NCI-H2227 (cell line): ENCODE data around the gene COL9A3.

Experiments
- DNase-seq: peaks from one replicate; lab custom pipeline; 2025; ENCODE audit not compliant: unreplicated experiment; lab: John Stamatoyannopoulos, UW

Gene COL9A3

DNA sequence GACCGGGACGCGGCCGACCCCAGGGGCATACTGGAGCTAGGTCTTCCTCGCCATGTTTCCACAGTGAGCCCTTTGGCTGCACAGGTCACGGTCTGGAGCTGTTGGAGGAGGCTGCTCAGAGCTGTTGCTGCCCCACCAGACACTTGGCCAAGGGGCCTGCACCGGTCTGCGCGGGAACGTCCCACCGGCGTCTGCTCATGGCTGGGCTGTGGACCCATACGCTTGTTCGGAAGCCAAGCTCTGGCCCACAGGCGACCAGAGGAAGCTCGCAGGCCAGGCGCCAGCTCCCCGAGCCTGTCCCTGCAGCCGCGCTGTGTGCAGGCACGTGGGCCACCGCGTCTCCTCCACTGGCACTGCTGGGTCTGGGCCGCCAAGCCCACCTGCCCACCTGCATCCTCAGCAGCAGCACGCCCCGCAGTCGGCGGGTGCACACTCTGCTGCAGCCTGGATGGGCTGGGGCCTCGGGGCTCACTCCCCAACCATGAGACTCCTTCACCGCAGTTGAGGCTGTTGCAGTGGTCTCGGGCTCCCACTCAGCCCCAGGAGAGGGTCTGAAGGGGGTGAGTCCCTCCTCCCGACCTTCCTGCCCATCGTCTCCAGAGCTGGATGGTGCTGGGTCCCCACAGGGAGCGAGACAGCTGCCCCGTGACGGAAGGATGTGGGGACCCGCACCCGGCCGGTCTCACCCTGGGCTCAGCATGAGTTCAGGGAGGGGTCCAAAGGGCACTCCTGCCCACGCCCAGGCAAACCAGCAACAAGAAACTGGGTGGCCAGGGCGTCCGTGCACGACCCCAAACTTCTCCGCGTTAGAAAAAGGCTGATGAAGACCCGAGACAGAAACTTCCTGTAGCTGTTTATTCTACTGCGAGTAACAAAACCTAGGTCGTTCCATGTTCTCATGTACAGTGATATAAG lies 60.3 kb downstream of the COL9A3 start:
- no peak for DNase-seq

DNA sequence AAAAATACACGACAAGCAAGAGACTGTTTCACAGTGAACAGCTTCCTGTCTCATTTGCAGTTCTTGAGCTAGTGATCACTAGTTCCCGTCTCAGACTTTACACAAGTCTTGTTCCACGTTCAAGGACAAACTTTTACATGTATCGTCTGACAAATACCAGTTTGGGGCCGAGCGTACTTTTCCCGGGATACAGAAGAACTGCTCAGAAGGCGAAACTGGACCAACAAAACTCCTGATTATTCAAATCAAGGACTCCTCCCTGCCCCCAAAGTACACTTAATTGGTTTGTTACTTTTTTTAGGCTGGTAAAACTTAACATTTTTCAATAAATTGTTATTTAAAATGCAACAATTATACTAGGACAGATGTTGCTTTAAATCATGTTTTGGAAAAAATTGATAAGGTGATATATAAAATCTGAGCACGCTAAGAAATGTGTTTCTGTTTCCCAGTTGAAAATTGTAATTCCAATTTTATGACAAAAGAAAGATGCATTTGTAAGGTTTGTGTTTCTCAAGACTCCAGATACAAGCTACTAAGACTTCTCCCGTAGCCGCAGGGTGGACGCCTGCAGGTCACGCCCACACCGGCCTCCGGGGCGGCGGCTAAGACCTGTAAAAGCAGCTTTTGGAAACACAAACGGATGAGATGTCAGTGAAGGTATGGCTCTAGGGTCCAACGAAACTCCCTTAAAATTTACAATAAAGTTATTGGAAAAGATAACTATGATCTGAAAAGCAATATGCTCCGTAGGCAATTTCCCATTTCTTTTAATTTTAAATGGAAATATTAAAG lies 61.6 kb downstream of the COL9A3 start:
- DNase-seq = no peak

GRCh38 chr20:62879275-62880146 lies 62.7 kb downstream of the COL9A3 start:
- DNase-seq = no peak

GRCh38 chr20:62880147-62880934 lies 63.5 kb downstream of the COL9A3 start:
- no peak for DNase-seq

DNA sequence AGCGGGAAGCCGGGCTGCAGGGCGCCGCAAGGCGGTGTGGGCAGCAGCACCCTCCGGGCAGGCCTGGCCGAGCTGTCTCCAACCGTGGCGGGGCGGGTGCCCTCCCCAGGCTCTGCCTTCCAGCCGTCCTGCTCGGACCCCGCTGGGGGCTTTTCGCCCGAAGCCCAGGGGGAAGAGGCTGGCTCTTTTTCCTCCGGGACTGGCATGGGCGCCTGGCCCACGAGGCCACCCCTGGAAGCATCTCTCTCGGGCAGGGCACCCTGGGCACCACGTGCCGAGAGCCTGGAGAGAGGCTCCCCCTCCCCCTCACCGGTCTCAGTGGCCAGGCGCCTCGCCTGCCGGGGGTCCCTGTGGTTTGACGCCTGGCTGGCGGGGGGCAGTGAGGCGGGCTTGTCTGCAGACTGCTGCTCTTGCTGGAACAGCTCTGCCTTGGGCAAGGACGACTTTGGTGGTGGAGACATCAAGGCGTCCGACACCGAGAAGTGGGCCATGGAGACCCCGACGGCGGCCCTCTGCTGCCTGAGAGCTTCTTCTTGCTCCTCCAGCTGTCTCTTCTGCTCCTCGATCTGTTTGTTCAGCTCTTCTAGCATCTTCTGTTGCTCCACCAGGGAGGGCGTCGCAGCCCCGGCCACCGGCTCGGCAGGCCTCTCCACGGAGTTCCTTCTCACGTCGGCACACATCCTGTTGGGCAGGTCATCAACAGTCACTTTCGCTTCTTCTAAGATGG lies 64.2 kb downstream of the COL9A3 start:
- DNase-seq = no peak

- no peak for DNase-seq
These were observed 65.0 kb downstream of the COL9A3 start for GRCh38 chr20:62881662-62882395.

GRCh38 chr20:62882426-62882825 lies 65.6 kb downstream of the COL9A3 start:
- no peak for DNase-seq

- DNase-seq = no peak
These were observed 67.7 kb downstream of the COL9A3 start for GRCh38 chr20:62884556-62884955.

DNA sequence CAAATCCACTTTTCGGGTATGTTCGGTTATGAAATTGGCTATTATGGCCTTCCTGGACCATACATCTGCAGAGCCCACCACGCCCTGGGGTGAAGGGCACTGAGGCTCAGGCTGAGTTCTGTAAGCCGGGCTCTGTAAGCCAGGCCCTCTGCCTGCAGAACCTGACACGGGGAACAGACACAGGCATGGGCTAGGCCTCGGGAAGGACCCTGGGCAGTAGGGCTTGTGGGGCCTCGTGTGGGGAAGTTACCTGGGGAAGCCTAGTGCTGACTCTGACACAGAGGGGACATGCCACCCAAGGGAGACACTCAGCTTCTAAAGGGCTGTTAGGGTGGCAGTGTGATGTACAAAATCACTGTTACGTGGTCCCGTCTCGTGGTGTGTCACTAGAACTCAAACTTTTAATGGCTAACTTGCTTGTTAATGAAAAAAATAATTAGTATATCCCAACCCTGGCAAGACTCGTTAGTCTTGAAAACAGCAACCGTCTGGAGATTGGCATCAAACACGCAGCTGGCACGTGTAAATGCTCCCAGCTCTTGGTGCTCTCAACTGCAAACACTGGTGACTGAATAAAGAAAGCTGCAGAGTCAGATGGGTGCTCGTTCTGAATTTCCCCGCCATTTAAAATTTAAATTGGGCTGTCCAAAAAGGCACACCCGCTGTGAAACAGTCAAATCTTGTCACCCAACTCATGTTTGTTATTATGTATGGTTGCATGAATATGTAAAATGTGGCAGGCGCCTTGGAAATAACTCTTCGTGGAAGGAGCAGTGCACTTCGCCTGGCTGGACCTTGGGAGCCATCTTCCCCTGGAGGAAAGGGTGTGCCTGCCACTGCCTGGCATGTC lies 68.4 kb downstream of the COL9A3 start:
- DNase-seq = no peak

DNA sequence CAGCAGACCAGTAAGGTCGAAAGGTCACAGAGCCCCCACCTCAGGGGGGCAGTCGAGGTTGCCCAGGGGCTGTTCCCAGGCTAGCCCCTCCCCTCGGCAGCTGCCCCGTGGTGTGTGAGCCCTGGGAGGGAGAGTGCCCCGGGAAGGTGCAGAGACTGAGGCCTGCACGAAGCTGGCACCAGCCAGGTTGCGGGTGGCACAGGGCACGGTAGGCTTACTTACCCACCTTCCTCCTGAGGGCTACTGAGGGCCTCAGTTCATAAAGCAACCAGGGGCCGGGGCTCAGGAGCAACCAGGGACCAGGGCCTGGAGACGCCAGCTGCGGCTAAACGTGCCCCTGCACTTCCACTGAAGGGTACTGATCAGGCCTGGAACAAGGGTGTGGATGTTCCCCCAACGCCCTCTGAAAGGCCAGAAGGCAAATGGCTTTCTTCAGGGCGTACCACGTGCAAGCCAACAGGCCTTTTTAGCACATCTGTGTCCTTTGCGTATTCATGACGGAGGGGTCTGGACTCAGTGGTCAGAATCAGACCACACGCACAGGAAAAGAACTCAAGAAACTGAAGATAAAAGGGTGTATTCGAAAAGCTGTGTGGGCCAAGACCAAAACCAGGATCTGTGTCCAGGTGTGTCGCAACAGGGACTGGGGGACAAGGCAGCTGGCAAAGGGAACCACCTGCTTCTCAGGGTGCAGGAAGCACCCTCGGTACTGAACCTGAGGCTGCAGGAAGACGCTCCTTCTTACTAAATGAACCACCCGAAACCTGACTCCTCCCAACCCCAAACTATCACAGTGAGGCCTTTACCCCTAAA lies 69.3 kb downstream of the COL9A3 start:
- no peak for DNase-seq

- DNase-seq = no peak
These were observed 69.8 kb downstream of the COL9A3 start for GRCh38 chr20:62886709-62887058.

DNA sequence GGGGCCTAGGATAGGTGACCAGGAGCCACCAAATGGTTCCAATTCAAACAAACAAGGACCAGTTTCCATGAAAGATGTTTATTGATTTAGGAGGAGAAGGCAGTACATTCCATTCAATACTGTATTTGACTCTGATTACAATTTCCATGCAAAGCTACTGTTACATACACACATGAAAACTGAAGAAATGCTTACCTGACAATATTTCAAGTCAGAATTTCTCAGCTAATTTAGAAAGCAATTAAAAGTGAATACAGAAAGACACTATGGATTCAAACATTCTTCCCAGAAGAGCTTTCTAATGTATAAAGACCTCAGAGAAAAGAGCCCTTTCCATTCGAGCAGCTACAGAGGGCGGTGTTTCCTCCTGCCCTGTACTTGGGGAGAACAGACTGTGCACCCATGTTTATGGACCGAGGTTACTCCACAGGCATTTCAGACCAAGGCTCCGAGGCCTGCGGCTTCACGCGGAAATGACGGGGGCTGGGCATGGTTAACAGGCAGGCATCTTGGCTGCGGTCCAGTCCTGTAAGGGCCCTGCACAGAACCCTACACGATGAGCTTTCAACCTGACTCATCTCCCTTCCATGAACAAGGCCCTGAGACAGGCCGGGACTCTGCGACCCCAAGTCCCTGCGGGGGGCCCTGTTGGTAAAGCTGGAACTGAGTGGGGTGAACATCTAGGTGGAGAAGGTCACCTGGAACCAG lies 70.5 kb downstream of the COL9A3 start:
- DNase-seq = peak; percentile 43

- DNase-seq = no peak
These were observed 71.0 kb downstream of the COL9A3 start for GRCh38 chr20:62887860-62888239.

GRCh38 chr20:62888406-62888805 lies 71.6 kb downstream of the COL9A3 start:
- no peak for DNase-seq

DNA sequence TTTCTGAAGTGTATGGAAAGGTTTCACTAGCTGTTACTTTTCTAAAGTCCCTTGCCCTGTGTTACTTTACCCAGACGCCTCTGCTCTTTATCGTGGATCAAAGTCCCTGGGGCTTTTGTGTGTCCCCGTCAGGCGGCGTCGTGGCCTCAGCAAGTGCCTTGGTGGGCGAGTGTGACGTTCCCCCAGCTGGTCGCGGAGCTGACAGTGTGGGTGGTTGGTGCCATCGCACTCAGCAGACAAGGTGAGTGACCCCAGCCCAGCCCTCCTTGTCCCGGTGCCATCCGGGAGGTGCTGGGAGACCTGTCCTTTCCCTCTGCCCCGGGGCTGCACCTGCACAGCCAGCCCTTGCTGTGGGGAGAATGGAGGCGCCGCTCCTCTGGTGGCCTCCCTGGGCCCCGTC lies 72.1 kb downstream of the COL9A3 start:
- DNase-seq = no peak

- DNase-seq = no peak
These were observed 72.6 kb downstream of the COL9A3 start for GRCh38 chr20:62889411-62889810.

- DNase-seq = no peak
These were observed 73.0 kb downstream of the COL9A3 start for GRCh38 chr20:62889871-62890270.
